ENCODE data around the gene FGF12. TPM values are rescaled to one million over a fixed set of nuclear protein-coding genes. Genes with fewer than 3 reads are reported as not detected.

FGF12 gene
- total RNA-seq, 4 donors from 2014 or later: 0.54 to 6.3 (median 3.9) TPM

DNA sequence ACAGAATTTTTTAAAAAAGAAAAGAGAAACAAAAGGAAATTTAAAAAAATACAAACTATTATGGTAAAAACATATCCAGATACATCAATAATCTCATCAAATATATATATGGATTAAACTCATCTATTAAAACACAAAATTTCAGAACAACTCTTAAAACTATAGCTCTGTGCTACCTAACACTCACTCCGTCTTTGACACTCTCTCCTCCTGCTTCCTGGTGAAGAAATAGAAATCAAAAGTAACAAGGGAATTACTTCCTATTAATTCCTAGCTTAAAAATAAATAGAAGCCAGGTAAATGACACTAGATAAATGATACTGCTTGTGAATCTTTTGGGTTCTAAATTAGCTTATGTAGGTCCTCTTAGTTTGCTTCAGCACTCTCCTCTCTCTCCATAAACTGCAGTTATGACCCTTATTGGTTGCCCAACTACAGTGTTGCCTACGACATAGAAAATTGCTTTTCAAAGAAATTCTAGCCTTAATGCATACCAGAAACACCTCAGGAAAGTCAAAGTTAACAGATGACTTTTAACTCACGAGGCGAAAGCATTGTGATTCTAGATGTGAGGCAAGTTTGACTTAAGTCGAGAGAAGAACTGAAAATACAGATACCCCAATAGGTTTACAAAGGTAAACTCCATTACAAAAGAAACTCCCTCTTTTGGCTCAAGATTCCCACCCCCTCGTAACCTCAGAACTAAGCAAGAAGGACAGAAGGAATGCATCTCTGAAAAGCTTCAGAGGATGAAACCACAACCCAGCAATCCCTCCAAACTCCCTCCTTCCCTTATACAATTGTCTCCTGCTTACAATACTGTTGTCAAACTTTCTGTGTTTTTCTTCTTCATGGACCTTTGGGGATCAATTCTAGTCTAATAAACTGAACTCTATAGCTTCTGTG, 394.7 kb downstream of the FGF12 start:
- 81 to 87% methylated on average over 6 of the region's 6 CpGs for WGBS, 2 donors
- no peak for DNase-seq
- no peaks in the 10 kb centered on the region for H3K27me3 ChIP-seq
- no peak overlapping the region for H3K27ac ChIP-seq
- intact Hi-C loops (cut with DNase I): no loop called here
- H3K9me3 ChIP-seq: no peaks in the 10 kb centered on the region
- H3K4me3 ChIP-seq (replicated peaks in 1 of 3): no peak overlapping the region
- peaks cover 0 to 3% of the 10 kb centered on the region in 2 donors for H3K4me1 ChIP-seq
- no peaks in the 10 kb centered on the region for H3K36me3 ChIP-seq
- TF ChIP-seq, protein P1, sequence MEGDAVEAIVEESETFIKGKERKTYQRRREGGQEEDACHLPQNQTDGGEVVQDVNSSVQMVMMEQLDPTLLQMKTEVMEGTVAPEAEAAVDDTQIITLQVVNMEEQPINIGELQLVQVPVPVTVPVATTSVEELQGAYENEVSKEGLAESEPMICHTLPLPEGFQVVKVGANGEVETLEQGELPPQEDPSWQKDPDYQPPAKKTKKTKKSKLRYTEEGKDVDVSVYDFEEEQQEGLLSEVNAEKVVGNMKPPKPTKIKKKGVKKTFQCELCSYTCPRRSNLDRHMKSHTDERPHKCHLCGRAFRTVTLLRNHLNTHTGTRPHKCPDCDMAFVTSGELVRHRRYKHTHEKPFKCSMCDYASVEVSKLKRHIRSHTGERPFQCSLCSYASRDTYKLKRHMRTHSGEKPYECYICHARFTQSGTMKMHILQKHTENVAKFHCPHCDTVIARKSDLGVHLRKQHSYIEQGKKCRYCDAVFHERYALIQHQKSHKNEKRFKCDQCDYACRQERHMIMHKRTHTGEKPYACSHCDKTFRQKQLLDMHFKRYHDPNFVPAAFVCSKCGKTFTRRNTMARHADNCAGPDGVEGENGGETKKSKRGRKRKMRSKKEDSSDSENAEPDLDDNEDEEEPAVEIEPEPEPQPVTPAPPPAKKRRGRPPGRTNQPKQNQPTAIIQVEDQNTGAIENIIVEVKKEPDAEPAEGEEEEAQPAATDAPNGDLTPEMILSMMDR (IDR thresholded peaks at IDR 0.05): no peak
- no peak for TF ChIP-seq POLR2A (IDR thresholded peaks at IDR 0.05)

DNA sequence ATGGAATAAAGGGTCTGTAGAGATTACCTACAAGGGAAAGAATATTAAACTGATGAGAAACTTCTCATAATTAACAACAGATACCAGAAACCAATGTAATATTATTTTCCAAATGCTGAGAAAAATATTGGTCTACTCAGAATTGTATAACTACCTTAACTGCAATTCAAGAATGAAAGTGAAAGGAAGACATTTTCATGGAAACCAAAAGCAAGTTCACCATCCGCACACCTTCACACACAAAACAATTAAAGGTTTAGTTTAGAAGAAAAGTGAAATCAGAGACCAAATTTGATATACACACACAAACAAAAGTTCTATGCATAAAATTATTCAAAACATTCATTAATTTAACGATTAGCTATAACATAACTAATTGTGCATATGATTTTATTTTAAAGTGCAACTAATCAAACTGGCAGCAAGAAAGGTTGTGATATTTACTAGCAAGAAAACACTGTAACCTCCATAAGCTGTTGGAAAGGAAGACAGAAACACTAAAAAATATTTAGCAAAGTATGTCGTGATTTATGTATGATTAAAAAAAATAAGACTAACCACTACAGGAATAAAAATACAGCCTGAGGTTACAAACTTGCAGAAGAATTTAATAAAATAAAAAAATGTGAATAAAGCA, 395.5 kb downstream of the FGF12 start:
- Histone ChIP-seq H3K27ac (no peak overlapping the region), H3K36me3 (no peaks in the 10 kb centered on the region), H3K4me3 (replicated peaks in 1 of 3) (no peak overlapping the region), H3K4me1 (peaks cover 0 to 3% of the 10 kb centered on the region in 2 donors), H3K27me3 (no peaks in the 10 kb centered on the region), H3K9me3 (no peaks in the 10 kb centered on the region)
- DNase-seq: no peak
- intact Hi-C loops (cut with DNase I): no loop called here
- no peak for TF ChIP-seq POLR2A (IDR thresholded peaks at IDR 0.05)
- TF ChIP-seq, protein P1 (IDR thresholded peaks at IDR 0.05): no peak
- 75 to 83% methylated on average over 3 of the region's 3 CpGs for WGBS, 2 donors

DNA sequence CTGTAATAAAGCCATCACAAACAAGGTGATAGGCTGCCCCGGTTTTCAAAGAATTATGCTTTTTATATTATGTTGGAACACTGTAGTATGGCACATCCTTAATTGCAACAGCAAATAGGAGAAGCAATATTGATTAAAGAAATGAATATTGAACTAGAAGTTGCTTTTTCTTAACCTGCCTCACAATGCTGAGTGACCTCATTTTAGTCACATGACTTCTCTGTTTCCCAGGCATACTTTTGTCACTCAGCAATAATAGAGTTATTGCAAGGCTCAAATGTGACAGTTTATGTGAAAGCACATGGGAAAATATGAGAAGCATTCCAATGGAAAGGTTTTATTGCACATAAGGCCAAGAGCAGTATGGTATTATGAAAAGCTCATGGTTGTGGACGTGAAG, 400.7 kb downstream of the FGF12 start:
- H3K27ac ChIP-seq: no peak overlapping the region
- peaks cover 4 to 7% of the 10 kb centered on the region in 2 donors for H3K4me1 ChIP-seq
- H3K36me3 ChIP-seq: no peaks in the 10 kb centered on the region
- WGBS, 2 donors: 74 to 91% methylated on average over 2 of the region's 2 CpGs
- DNase-seq: no peak
- H3K4me3 ChIP-seq (replicated peaks in 1 of 3): no peak overlapping the region
- H3K9me3 ChIP-seq: no peaks in the 10 kb centered on the region
- intact Hi-C loops (cut with DNase I): no loop called here
- H3K27me3 ChIP-seq: no peaks in the 10 kb centered on the region
- TF ChIP-seq POLR2A (IDR thresholded peaks at IDR 0.05): no peak
- TF ChIP-seq, protein P1 (IDR thresholded peaks at IDR 0.05): no peak

DNA sequence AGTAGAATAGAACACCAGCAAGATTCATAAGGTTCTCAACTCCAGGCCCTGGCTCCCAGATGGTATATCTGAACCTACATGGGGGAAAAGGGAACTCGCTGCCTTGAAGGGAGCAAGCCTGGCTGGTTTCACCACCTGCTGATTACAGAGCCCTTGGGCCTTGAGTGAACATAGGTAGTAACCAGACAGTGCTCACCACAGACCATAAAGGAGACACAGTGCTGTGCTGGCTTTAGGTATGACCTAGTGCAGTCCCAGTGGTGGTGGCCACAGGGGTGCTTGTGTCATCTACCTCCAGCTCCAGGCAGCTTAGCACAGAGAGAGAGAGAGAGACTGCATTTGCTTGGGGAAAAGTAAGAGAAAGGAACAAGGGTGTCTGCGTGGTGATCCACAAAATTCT, 409.8 kb downstream of the FGF12 start:
- H3K4me1 ChIP-seq: no peaks in the 10 kb centered on the region
- no peak for TF ChIP-seq POLR2A (IDR thresholded peaks at IDR 0.05)
- no peak for DNase-seq
- no peaks in the 10 kb centered on the region for H3K36me3 ChIP-seq
- no peak overlapping the region for H3K4me3 ChIP-seq (replicated peaks in 1 of 3)
- 96 to 100% methylated on average over 2 of the region's 2 CpGs for WGBS, 2 donors
- no peak overlapping the region for H3K27ac ChIP-seq
- H3K9me3 ChIP-seq: no peaks in the 10 kb centered on the region
- H3K27me3 ChIP-seq: no peaks in the 10 kb centered on the region
- intact Hi-C loops (cut with DNase I): no loop called here

DNA sequence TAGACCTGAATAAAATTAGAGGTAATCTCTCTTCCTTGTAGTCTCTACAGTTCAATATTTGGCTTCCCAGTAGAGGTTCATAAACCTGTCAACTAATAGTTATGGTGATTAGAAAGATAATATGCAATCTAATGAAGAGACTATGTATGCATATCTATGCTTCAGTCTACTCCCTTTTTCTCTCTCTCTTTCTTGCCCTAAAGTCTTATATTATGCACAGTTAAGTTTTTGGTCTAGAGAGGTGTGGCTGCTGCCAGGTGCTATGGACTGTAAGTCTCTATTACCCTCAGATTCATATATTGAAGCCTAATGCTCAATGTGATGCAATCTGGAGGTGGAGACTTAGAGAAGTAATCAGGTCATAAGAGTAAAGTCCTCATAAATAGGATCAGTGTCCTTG, 413.7 kb downstream of the FGF12 start:
- intact Hi-C loops (cut with DNase I): no loop called here
- Histone ChIP-seq H3K27me3 (no peaks in the 10 kb centered on the region), H3K4me1 (no peaks in the 10 kb centered on the region), H3K9me3 (no peaks in the 10 kb centered on the region), H3K4me3 (replicated peaks in 1 of 3) (no peak overlapping the region), H3K27ac (no peak overlapping the region), H3K36me3 (no peaks in the 10 kb centered on the region)
- TF ChIP-seq, protein P1 (IDR thresholded peaks at IDR 0.05): no peak
- TF ChIP-seq POLR2A (IDR thresholded peaks at IDR 0.05): no peak
- no peak for DNase-seq
